SU-DHL-6 (cell line): ENCODE measurements around the gene DCC.
"Not testable (repeated sequence)": the region's sequence is repeated elsewhere in the genome, so short reads cannot be mapped to it uniquely, and the experiment has no call there.

ENCODE experiments used
- H2AFZ ChIP-seq: fragments of 200-600 bp; sonication (generic); 2 replicates; pipeline ENCODE4 v1.6.1; 2014; ENCODE audit warnings: low read depth, mild to moderate bottlenecking, moderate library complexity, mixed read lengths, antibody characterized with exemption, low read length; ENCODE audit not compliant: severe bottlenecking
- H3F3A ChIP-seq: fragments of 200-600 bp; shearing (Covaris generic); 2 replicates; pipeline ENCODE4 v1.6.0; 2016; ENCODE audit warnings: antibody characterized with exemption, mild to moderate bottlenecking; ENCODE audit not compliant: insufficient read depth
- H3K27ac ChIP-seq: fragments of 200-600 bp; sonication (generic); 2 replicates; pipeline ENCODE4 v1.5.1; 2016; ENCODE audit warnings: low read depth, mild to moderate bottlenecking, low read length, moderate library complexity, mixed read lengths
- H3K27me3 ChIP-seq: fragments of 200-600 bp; sonication (generic), shearing (Covaris generic); 2 replicates; pipeline ENCODE4 v1.6.0; 2014; ENCODE audit warnings: mild to moderate bottlenecking, low read length
- H3K36me3 ChIP-seq: fragments of 200-600 bp; sonication (generic); 2 replicates; pipeline ENCODE4 v1.6.1; 2014; ENCODE audit warnings: mild to moderate bottlenecking, low read length, mixed read lengths
- H3K4me2 ChIP-seq: fragments of 300-600, 200-600 bp; shearing (Covaris generic), sonication (generic); 2 replicates; pipeline ENCODE4 v1.6.0; 2014; ENCODE audit warnings: low read length, low read depth, mild to moderate bottlenecking; ENCODE audit not compliant: poor library complexity, severe bottlenecking
- H3K4me3 ChIP-seq: fragments of 200-600 bp; sonication (generic); 2 replicates; pipeline ENCODE4 v1.5.1; 2014; ENCODE audit warnings: antibody characterized with exemption, low read length, mild to moderate bottlenecking, mixed read lengths; ENCODE audit not compliant: insufficient read depth, poor library complexity, severe bottlenecking
- H3K79me2 ChIP-seq: fragments of 200-600 bp; sonication (generic); 2 replicates; pipeline ENCODE4 v1.6.1; 2014; ENCODE audit warnings: mild to moderate bottlenecking, low read length, moderate library complexity; ENCODE audit not compliant: insufficient read depth
- H3K9ac ChIP-seq: fragments of 200-600 bp; sonication (generic); 2 replicates; pipeline ENCODE4 v1.7.0; 2014; ENCODE audit warnings: mild to moderate bottlenecking, low read length
- H3K9me2 ChIP-seq: fragments of 200-600 bp; sonication (generic); replicated peaks from 2 replicates; pipeline ENCODE4 v1.6.1; 2014; ENCODE audit warnings: low read length; ENCODE audit not compliant: insufficient read depth
- H3K9me3 ChIP-seq: fragments of 200-600 bp; sonication (generic); 2 replicates; pipeline ENCODE4 v1.6.1; 2014; ENCODE audit warnings: low read length, mixed read lengths; ENCODE audit not compliant: insufficient read depth
- H4K20me1 ChIP-seq: fragments of 200-600 bp; sonication (generic); 2 replicates; pipeline ENCODE4 v1.6.1; 2014; ENCODE audit warnings: low read depth, mild to moderate bottlenecking, antibody characterized with exemption, low read length, moderate library complexity, mixed read lengths
- CTCF ChIP-seq: fragments of 200-600 bp; sonication (generic); IDR thresholded peaks from one replicate; pipeline ENCODE4 v1.5.1; 2017; ENCODE audit warnings: antibody characterized with exemption, mild to moderate bottlenecking, low read length, moderate library complexity; ENCODE audit not compliant: insufficient read depth, poor library complexity, severe bottlenecking
- EZH2phosphoT487 ChIP-seq: fragments of 200-600 bp; sonication (generic), shearing (Covaris generic); conservative IDR thresholded peaks from 2 replicates; pipeline ENCODE4 v1.6.1; 2018; ENCODE audit warnings: mild to moderate bottlenecking, antibody characterized with exemption, low read length, moderate library complexity, mixed read lengths

The DCC gene

GRCh38 chr18:53467756-53468155, 1127.8 kb downstream of the DCC start:
- H3K9me2 ChIP-seq = no peaks in the 10 kb centered on the region
- no peak overlapping the region for H3K4me2 ChIP-seq
- no peaks in the 10 kb centered on the region for H3K36me3 ChIP-seq
- 0 out of 2 replicates have a peak, but pooled peaks cover 2% of the 10 kb centered on the region for H3K27me3 ChIP-seq
- H4K20me1 ChIP-seq = no peaks in the 10 kb centered on the region
- no peaks in the 10 kb centered on the region for H3K79me2 ChIP-seq
- no peak overlapping the region for H3K27ac ChIP-seq
- no peaks in the 10 kb centered on the region for H3K9me3 ChIP-seq
- TF ChIP-seq CTCF = no peak
- no peak for TF ChIP-seq EZH2phosphoT487
- no peak overlapping the region for H3K4me3 ChIP-seq
- no peak overlapping the region for H3K9ac ChIP-seq
- no peak overlapping the region for H2AFZ ChIP-seq
- H3F3A ChIP-seq = no peaks in the 10 kb centered on the region

- H3K36me3 ChIP-seq, H3K27ac ChIP-seq, H4K20me1 ChIP-seq, H2AFZ ChIP-seq, H3K9ac ChIP-seq, H3K9me2 ChIP-seq, H3F3A ChIP-seq, H3K79me2 ChIP-seq, H3K27me3 ChIP-seq, H3K4me3 ChIP-seq, H3K9me3 ChIP-seq, H3K4me2 ChIP-seq: not testable (repeated sequence)
Measured at GRCh38 chr18:53468173-53468572, 1128.2 kb downstream of the DCC start.

GRCh38 chr18:53472546-53472945, 1132.5 kb downstream of the DCC start:
- TF ChIP-seq EZH2phosphoT487 (no peak), CTCF (no peak)
- Histone ChIP-seq H3K9ac (no peak overlapping the region), H3K4me2 (no peak overlapping the region), H2AFZ (no peak overlapping the region), H3K79me2 (no peaks in the 10 kb centered on the region), H3K4me3 (no peak overlapping the region), H4K20me1 (no peaks in the 10 kb centered on the region), H3K27me3 (no peaks in the 10 kb centered on the region), H3F3A (no peaks in the 10 kb centered on the region), H3K27ac (no peak overlapping the region), H3K9me3 (no peaks in the 10 kb centered on the region), H3K36me3 (no peaks in the 10 kb centered on the region), H3K9me2 (no peaks in the 10 kb centered on the region)

GRCh38 chr18:53478155-53478554, 1138.2 kb downstream of the DCC start:
- H3K4me3 ChIP-seq = no peak overlapping the region
- H4K20me1 ChIP-seq = no peaks in the 10 kb centered on the region
- no peak overlapping the region for H3K9ac ChIP-seq
- H3K9me2 ChIP-seq = no peaks in the 10 kb centered on the region
- no peaks in the 10 kb centered on the region for H3K36me3 ChIP-seq
- no peak overlapping the region for H2AFZ ChIP-seq
- no peak overlapping the region for H3K4me2 ChIP-seq
- H3K27me3 ChIP-seq = no peaks in the 10 kb centered on the region
- no peak for TF ChIP-seq EZH2phosphoT487
- TF ChIP-seq CTCF = no peak
- no peaks in the 10 kb centered on the region for H3K79me2 ChIP-seq
- H3K27ac ChIP-seq = no peak overlapping the region
- H3K9me3 ChIP-seq = no peaks in the 10 kb centered on the region
- no peaks in the 10 kb centered on the region for H3F3A ChIP-seq
